22Rv1 (cell line): Measurements from ENCODE around the gene QKI.

Experiments
- CTCF ChIP-seq: fragments of 450-650 bp; IDR thresholded peaks from 2 replicates; pipeline ENCODE4 v1.5.1; 2017; ENCODE audit warnings: mild to moderate bottlenecking
- ZFX ChIP-seq: fragments of 450-650 bp; IDR thresholded peaks from 2 replicates; pipeline ENCODE4 v1.6.1; 2017; ENCODE audit warnings: antibody characterized with exemption, borderline replicate concordance

GRCh38 chr6:163459536-163459935, 45.0 kb downstream of the QKI start:
- no peak for TF ChIP-seq CTCF
- no peak for TF ChIP-seq ZFX
